CD4-positive, CD25-positive, alpha-beta regulatory T cell (primary cell): ENCODE results near the gene PROX1. TPM values are rescaled to one million over a fixed set of nuclear protein-coding genes. Genes with fewer than 3 reads are reported as not detected.
"Not testable (repeated sequence)": the region's sequence is repeated elsewhere in the genome, so short reads cannot be mapped to it uniquely, and the experiment has no call there.

Source experiments
- ATAC-seq, 2 donors: fragments of 150-1000 bp; cut with Tn5 transposase; one replicate each; pipeline ENCODE4 v1.10.0; 2021; ENCODE audit warnings: low read depth in 2 of 2, moderate number of reproducible peaks in 2 of 2, moderate library complexity in 1 of 2
- DNase-seq, 3 donors: peaks; one replicate each; pipeline versions ENCODE4 v3.0.0 to v3.0.0-alpha.2; 2012 to 2022; ENCODE audit warnings: mixed read lengths in 1 of 3
- H3K27ac ChIP-seq: one replicate; pipeline ENCODE4 v1.7.0; 2013; ENCODE audit warnings: mild to moderate bottlenecking, low read length; ENCODE audit not compliant: insufficient read depth, poor library complexity, severe bottlenecking
- H3K27me3 ChIP-seq: one replicate; pipeline ENCODE4 v1.7.0; 2013; ENCODE audit warnings: low read length; ENCODE audit not compliant: control insufficient read depth, insufficient read depth
- H3K36me3 ChIP-seq: one replicate; pipeline ENCODE4 v1.7.0; 2013; ENCODE audit warnings: mild to moderate bottlenecking, low read length, moderate library complexity; ENCODE audit not compliant: control insufficient read depth, insufficient read depth
- H3K4me1 ChIP-seq: 2 replicates; pipeline ENCODE4 v1.7.0; 2013; ENCODE audit warnings: mild to moderate bottlenecking, low read length; ENCODE audit not compliant: insufficient read depth, control insufficient read depth, poor library complexity, severe bottlenecking
- H3K4me3 ChIP-seq: one replicate; pipeline ENCODE4 v1.7.0; 2013; ENCODE audit warnings: low read depth, mild to moderate bottlenecking, low read length, moderate library complexity
- H3K9me3 ChIP-seq, 2 experiments: 1 replicate in 1 of 2; 2 replicates in 1 of 2; pipeline ENCODE4 v1.7.0; 2013; ENCODE audit warnings: low read length in 2 of 2, mild to moderate bottlenecking in 1 of 2, moderate library complexity in 1 of 2; ENCODE audit not compliant: control insufficient read depth in 2 of 2
- H3K27ac Mint-ChIP-seq, 3 donors: one replicate each; pipeline ENCODE4 v1.8.0; 2020 to 2022; ENCODE audit warnings: mild to moderate bottlenecking in 3 of 3, mixed read lengths in 3 of 3, moderate library complexity in 2 of 3
- H3K27me3 Mint-ChIP-seq: one replicate; pipeline ENCODE4 v1.8.0; 2022; ENCODE audit warnings: mild to moderate bottlenecking, mixed read lengths
- H3K36me3 Mint-ChIP-seq: one replicate; pipeline ENCODE4 v1.8.0; 2020; ENCODE audit warnings: mixed read lengths
- H3K4me1 Mint-ChIP-seq, 4 donors: one replicate each; pipeline ENCODE4 v1.8.0; 2020 to 2022; ENCODE audit warnings: mixed read lengths in 4 of 4, mild to moderate bottlenecking in 1 of 4
- H3K4me3 Mint-ChIP-seq, 4 donors: one replicate each; pipeline ENCODE4 v1.8.0; 2020 to 2022; ENCODE audit warnings: mild to moderate bottlenecking in 4 of 4, mixed read lengths in 4 of 4, moderate library complexity in 3 of 4
- H3K9me3 Mint-ChIP-seq, 7 donors: one replicate each; pipeline ENCODE4 v1.8.0; 2020 to 2022; ENCODE audit warnings: mixed read lengths in 7 of 7, mild to moderate bottlenecking in 3 of 7, moderate library complexity in 2 of 7
- polyA plus RNA-seq, 4 donors: library from polyadenylated mRNA; unstranded; fragments of 300-500 nt; fragmentation: Illumina TruSeq; gene quantifications; one replicate each; pipeline ENCODE4 v1.2.3, GENCODE V29; 2021
- total RNA-seq: library from RNA; stranded (reverse); gene quantifications from one replicate; pipeline ENCODE4 v1.2.3, GENCODE V29; 2022

The PROX1 gene
- total and polyA plus RNA-seq, 5 donors from 2014 or later, result not detected

DNA sequence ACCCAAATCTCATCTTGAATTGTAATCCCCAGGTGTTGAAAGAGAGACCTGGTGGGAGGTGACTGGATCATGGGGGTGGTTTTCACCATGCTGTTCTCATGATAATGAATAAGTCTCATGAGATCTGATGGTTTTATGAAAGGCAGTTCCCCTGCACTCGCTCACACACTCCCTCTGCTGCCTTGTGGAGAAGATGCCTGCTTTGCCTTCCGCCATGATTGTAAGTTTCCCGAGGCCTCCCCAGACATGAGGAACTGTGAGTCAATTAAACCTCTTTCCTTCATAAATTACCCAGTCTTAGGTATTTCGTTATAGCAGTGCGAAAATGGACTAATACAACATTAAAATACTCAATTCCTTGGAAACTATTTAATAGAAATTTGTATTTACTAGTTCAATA lies 99.2 kb downstream of the PROX1 start:
- ATAC-seq, result no peak
- H3K27ac ChIP-seq, result no peak overlapping the region
- no peak overlapping the region for H3K27ac Mint-ChIP-seq
- peaks cover 5% of the 10 kb centered on the region for H3K27me3 Mint-ChIP-seq
- no peak overlapping the region for H3K4me3 Mint-ChIP-seq
- H3K4me1 ChIP-seq, result no peaks in the 10 kb centered on the region
- peaks cover 1% of the 10 kb centered on the region for H3K27me3 ChIP-seq
- H3K36me3 Mint-ChIP-seq, result no peaks in the 10 kb centered on the region
- no peaks in the 10 kb centered on the region for H3K36me3 ChIP-seq
- no peak for DNase-seq
- no peaks in the 10 kb centered on the region for H3K4me1 Mint-ChIP-seq
- H3K9me3 ChIP-seq, result no peaks in the 10 kb centered on the region
- H3K4me3 ChIP-seq, result no peak overlapping the region
- H3K9me3 Mint-ChIP-seq, result peaks cover 0 to 7% (median 3%) of the 10 kb centered on the region in 7 donors

- H3K27me3 Mint-ChIP-seq, H3K36me3 ChIP-seq, DNase-seq, H3K27ac ChIP-seq, H3K27me3 ChIP-seq, H3K27ac Mint-ChIP-seq, H3K36me3 Mint-ChIP-seq, H3K4me3 ChIP-seq, H3K4me3 Mint-ChIP-seq, H3K9me3 ChIP-seq, H3K4me1 ChIP-seq, ATAC-seq, H3K4me1 Mint-ChIP-seq: not testable (repeated sequence)
- peaks cover 0 to 12% (median 2%) of the 10 kb centered on the region in 7 donors for H3K9me3 Mint-ChIP-seq
These were observed 101.2 kb downstream of the PROX1 start for GRCh38 chr1:214089003-214089402.
